Neural progenitor cell (in vitro differentiated cells): ENCODE results near the gene TMEM39A.

Experiments used
- CTCF ChIP-seq: fragments of 200-600 bp; sonication (generic); IDR thresholded peaks from 2 replicates; pipeline ENCODE4 v1.5.1; 2017; ENCODE audit warnings: antibody characterized with exemption, mild to moderate bottlenecking
- EZH2 ChIP-seq: fragments of 200-600 bp; sonication (generic); IDR thresholded peaks from 2 replicates; pipeline ENCODE4 v1.6.1; 2017; ENCODE audit warnings: antibody characterized with exemption, mild to moderate bottlenecking, moderate library complexity
- EZH2phosphoT487 ChIP-seq: fragments of 200-600 bp; sonication (generic); IDR thresholded peaks from 2 replicates; pipeline ENCODE4 v1.6.1; 2017; ENCODE audit warnings: antibody characterized with exemption

GRCh38 chr3:119388577-119388976, 74.8 kb downstream of the TMEM39A start:
- TF ChIP-seq CTCF (peak; percentile 9), EZH2 (no peak), EZH2phosphoT487 (no peak)
